H1 (cell line): Measurements from ENCODE around the gene GAN. TPM values are rescaled to one million over a fixed set of nuclear protein-coding genes. Genes with fewer than 3 reads are reported as not detected.

Experiments
- CHD2 ChIP-seq: IDR thresholded peaks from 2 replicates; pipeline ENCODE4 v1.6.1; 2012; ENCODE audit warnings: low read length, improper control_type of control experiment
- polyA plus RNA-seq, 7 experiments: library from polyadenylated mRNA; depleted of rRNA in 3 of 7; stranded (reverse) in 5 of 7; unstranded in 2 of 7; fragments of >200 nt in 5 of 7; fragments of 200-250 nt in 2 of 7; gene quantifications; 1 replicate in 5 of 7; 2 replicates in 1 of 7; 4 replicates in 1 of 7; pipeline versions ENCODE4 v1.2.1 to v1.2.3, GENCODE V29; 2011 to 2013; ENCODE audit warnings: missing spikeins in 2 of 7, mixed read lengths in 2 of 7
- total RNA-seq: library from RNA; stranded (reverse); fragmentation: NEBNext Ultra II Directional; extraction: Animal tissue kit (Norgen Biotek cat#: 25700); gene quantifications from 2 replicates; pipeline ENCODE4 v1.2.1, GENCODE V29; 2021

The GAN gene
- total and polyA plus RNA-seq, 2 of the 8 experiments (the other 6 are each of a cell fraction or from before 2014, with no cell fraction given) = 4.5 to 23.9 TPM

- no peak for TF ChIP-seq CHD2
Observed at GRCh38 chr16:81275795-81276194, 39.0 kb upstream of the GAN start (continued).
